Gastroesophageal sphincter (tissue), 3 donors: ENCODE results near the gene PI4KB.

Experiments used
- CTCF ChIP-seq, 4 experiments: fragments of 200-600 bp in 2 of 4; fragments of 450-650 bp in 2 of 4; sonication (generic) in 1 of 4; IDR thresholded peaks; one replicate each; pipeline ENCODE4 v1.5.1; 2017 to 2019; ENCODE audit warnings: antibody characterized with exemption in 4 of 4, mild to moderate bottlenecking in 2 of 4, moderate library complexity in 2 of 4
- POLR2A ChIP-seq, 2 donors: fragments of 450-650 bp; IDR thresholded peaks; one replicate each; pipeline ENCODE4 v1.6.1; 2017; ENCODE audit warnings: antibody characterized with exemption in 2 of 2, mild to moderate bottlenecking in 2 of 2, moderate library complexity in 1 of 2

- TF ChIP-seq CTCF (IDR thresholded peaks at IDR 0.05) (no peak), POLR2A (IDR thresholded peaks at IDR 0.05) (no peak)
Observed at GRCh38 chr1:151284013-151284577, 43.1 kb downstream of the PI4KB start.
